Small intestine (tissue), 7 donors: Measurements from ENCODE around the gene PIH1D1. TPM values are rescaled to one million over a fixed set of nuclear protein-coding genes. Genes with fewer than 3 reads are reported as not detected.
"Not testable (repeated sequence)": the region's sequence is repeated elsewhere in the genome, so short reads cannot be mapped to it uniquely, and the experiment has no call there.

Experiments used
- DNase-seq, 2 donors: peaks; one replicate each; pipeline versions ENCODE4 v3.0.0 to v3.0.0-alpha.2; 2013
- FAIRE-seq: peaks from 2 replicates; lab custom pipeline; 2012; peaks lifted over from hg19 to GRCh38; lab: Jason Lieb, UNC
- H3K27ac ChIP-seq, 3 donors: one replicate each; pipeline ENCODE4 v1.5.1; 2013; ENCODE audit warnings: low read length in 2 of 3, mild to moderate bottlenecking in 2 of 3, control low read depth in 1 of 3, inconsistent platforms in 1 of 3, low read depth in 1 of 3, moderate library complexity in 1 of 3
- H3K27me3 ChIP-seq, 3 donors: one replicate each; pipeline ENCODE4 v1.6.1; 2013; ENCODE audit warnings: low read length in 3 of 3, inconsistent platforms in 1 of 3; ENCODE audit not compliant: control insufficient read depth in 3 of 3, insufficient read depth in 3 of 3
- H3K36me3 ChIP-seq, 3 donors: one replicate each; pipeline ENCODE4 v1.6.1; 2013; ENCODE audit warnings: low read length in 3 of 3, inconsistent platforms in 1 of 3, low read depth in 1 of 3, mild to moderate bottlenecking in 1 of 3, moderate library complexity in 1 of 3; ENCODE audit not compliant: control insufficient read depth in 3 of 3, insufficient read depth in 2 of 3
- H3K4me1 ChIP-seq, 3 donors: one replicate each; pipeline ENCODE4 v1.6.1; 2013; ENCODE audit warnings: low read length in 2 of 3, inconsistent platforms in 1 of 3, low read depth in 1 of 3, mild to moderate bottlenecking in 1 of 3, moderate library complexity in 1 of 3; ENCODE audit not compliant: control insufficient read depth in 3 of 3, insufficient read depth in 2 of 3
- H3K4me3 ChIP-seq, 3 donors: one replicate each; pipeline ENCODE4 v1.5.1; 2013; ENCODE audit warnings: low read length in 3 of 3, control low read depth in 1 of 3, inconsistent platforms in 1 of 3, low read depth in 1 of 3, mild to moderate bottlenecking in 1 of 3, moderate library complexity in 1 of 3
- H3K9me3 ChIP-seq, 2 donors: one replicate each; pipeline ENCODE4 v1.6.1; 2013; ENCODE audit warnings: low read depth in 1 of 2, low read length in 1 of 2; ENCODE audit not compliant: control insufficient read depth in 2 of 2, insufficient read depth in 1 of 2
- WGBS, 3 donors: extraction: QIAGEN DNeasy Blood & Tissue Kit; methylation state at CpG; one replicate each; pipeline ENCODE4 v1.1.7; 2013; 5-methylcytosine and 5-hydroxymethylcytosine counted together
- polyA plus RNA-seq, 4 donors: library from polyadenylated mRNA; stranded (reverse) in 3 of 4; unstranded in 1 of 4; fragments of 200-250 nt in 3 of 4; fragments of 120-200 nt in 1 of 4; gene quantifications; one replicate each; pipeline versions ENCODE4 v1.2.1 to v1.2.3, GENCODE V29; 2013
- donor health status: healthy with polysubstance abuse.
- donor health status: control.
- donor health status: control.
- donor health status: Bipolar disorder and iron deficiency.
- donor health status: healthy.

Gene PIH1D1
- polyA plus RNA-seq, 4 donors = 81.1 to 115 (median 89.6) TPM

DNA sequence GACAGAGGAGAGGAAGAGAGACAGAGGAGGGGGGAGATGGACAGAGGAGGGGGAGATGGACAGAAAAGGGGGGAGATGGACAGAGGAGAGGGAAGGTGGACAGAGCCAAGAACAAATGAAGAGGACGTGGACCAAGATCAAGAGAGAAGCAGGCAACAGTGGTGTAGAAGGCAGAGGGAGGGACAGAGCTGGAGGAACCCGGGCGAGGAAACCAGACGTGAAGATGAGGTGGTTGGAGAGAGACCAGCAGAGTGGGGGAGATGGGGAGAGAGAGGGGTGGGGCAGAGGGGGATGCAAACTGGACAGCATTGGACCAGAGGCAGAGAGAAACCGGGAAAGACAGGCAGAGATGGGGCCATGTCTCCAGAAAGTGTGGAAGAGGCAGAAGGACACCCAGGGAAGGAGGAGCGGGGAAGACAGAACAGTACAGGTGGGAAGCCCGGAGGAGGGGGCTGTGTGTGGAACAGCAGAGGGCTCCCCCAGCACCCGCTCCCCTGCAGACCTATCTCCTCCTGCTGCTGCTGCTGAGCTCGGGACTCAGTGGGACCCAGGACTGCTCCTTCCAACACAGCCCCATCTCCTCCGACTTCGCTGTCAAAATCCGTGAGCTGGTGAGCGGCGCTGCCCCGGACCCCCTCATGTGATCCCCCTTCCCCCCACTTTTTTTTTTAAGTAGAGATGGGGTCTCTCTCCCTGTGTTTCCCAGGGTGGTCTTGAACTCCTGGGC is 23.7 kb upstream of the PIH1D1 start:
- Histone ChIP-seq H3K36me3 (peaks cover 0 to 13% (median 0%) of the 10 kb centered on the region in 3 donors), H3K4me3 (peak overlapping the region in 2 of 3 donors; percentile 38 to 73), H3K9me3 (no peaks in the 10 kb centered on the region), H3K4me1 (peaks cover 0 to 13% (median 0%) of the 10 kb centered on the region in 3 donors), H3K27ac (peak overlapping the region; percentile 33 to 77 (median 71)), H3K27me3 (peaks cover 0 to 6% (median 0%) of the 10 kb centered on the region in 3 donors)
- DNase-seq = no peak
- no peak for FAIRE-seq
- WGBS, 3 donors = 57 to 78% (median 61%) methylated on average over 15 of the region's 15 CpGs

DNA sequence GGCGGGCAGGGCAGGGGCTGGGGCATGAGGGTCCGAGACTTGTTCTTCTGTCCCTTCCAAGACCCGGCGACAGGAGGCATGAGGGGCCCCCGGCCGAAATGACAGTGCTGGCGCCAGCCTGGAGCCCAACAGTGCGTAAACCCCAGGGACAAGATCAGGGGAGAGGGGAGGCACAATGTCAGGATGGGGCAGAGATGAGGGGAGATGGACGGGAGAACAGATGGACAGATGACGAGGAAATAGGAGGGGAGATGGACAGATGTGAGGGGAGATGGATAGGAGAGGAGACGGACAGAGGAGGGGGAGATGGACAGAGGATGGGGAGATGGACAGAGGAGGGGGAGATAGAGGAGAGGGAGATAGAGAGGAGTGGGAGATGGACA is 22.9 kb upstream of the PIH1D1 start:
- Histone ChIP-seq H3K27me3 (peaks cover 0 to 6% (median 0%) of the 10 kb centered on the region in 3 donors), H3K9me3 (no peaks in the 10 kb centered on the region), H3K27ac (peak overlapping the region; percentile 33 to 77 (median 71)), H3K36me3 (peaks cover 0 to 18% (median 0%) of the 10 kb centered on the region in 3 donors), H3K4me3 (peak overlapping the region; percentile 38 to 73 (median 69)), H3K4me1 (peaks cover 0 to 13% (median 0%) of the 10 kb centered on the region in 3 donors)
- FAIRE-seq (no peak), DNase-seq (no peak)
- WGBS, 3 donors = 6 to 12% (median 7%) methylated on average over 11 of the region's 11 CpGs

DNA sequence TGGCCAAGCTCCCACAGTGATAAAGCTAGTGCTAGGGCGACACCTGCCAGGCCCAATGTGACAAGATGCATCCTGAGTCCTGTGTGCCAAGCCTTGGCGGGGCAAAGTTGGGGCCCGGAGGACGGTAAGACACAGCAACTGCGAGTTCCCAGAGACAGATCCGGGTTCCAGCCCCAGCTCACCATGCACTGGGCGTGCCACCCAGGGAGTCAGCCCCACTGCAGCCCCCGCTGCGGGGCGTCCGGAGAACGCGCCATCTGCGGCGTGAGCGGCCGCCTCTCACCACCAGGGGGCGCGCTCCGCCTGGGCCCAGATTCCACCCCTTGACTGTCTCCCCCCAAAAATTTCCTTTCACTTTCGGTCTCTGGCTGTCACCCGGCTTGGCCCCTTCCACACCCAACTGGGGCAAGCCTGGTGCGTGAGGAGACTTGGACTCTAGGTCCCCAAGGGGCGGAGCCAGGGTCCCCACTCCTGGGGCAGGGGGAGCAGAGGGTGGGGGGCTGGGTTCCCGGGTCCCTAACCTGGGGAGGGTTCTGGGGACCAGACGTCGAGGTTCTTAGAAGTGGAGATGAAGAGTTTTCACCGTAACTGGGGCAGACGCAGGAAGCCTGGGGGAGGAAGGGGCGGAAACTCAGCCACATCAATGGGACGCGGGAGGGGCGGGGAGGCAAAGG is 22.4 kb upstream of the PIH1D1 start, which contains the start of gene FLT3LG:
FLT3LG (plus strand) TSS at position 348 of the 674 bp plus-strand sequence. CDS start 425 bp downstream, outside the sequence.
- 0 to 1% (median 1%) methylated on average over 19 to 33 of the region's 33 CpGs for WGBS, 3 donors
- Histone ChIP-seq H3K4me1 (peaks cover 0 to 13% (median 0%) of the 10 kb centered on the region in 3 donors), H3K36me3 (peaks cover 0 to 21% (median 0%) of the 10 kb centered on the region in 3 donors), H3K9me3 (no peaks in the 10 kb centered on the region), H3K4me3 (peak within 1 kb of the TSS; percentile 38 to 73 (median 69)), H3K27ac (peak within 1 kb of the TSS; percentile 33 to 77 (median 71)), H3K27me3 (peaks cover 0 to 6% (median 0%) of the 10 kb centered on the region in 3 donors)
- peak; percentile 90 to 92 for DNase-seq
- no peak for FAIRE-seq

DNA sequence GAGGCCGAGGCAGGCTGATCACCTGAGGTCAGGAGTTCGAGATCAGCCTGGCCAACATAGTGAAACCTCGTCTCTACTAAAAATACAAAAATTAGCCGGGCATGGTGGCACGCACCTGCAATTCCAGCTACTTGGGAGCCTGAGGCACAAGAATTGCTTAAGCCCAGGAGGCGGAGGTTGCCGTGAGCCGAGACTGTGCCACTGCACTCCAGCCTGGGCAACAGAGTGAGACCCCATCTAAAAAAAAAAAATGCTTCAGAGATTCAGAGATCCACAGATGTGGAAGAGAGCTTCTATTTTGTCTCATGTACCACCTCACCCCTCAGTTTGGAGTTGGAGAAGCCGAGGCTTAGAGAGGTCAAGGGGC is 21.9 kb upstream of the PIH1D1 start:
- Histone ChIP-seq H3K4me1 (peaks cover 0 to 13% (median 0%) of the 10 kb centered on the region in 3 donors), H3K27ac (peak overlapping the region in 2 of 3 donors; percentile 52 to 77), H3K4me3 (peak overlapping the region in 1 of 3 donors; percentile 73), H3K36me3 (peaks cover 0 to 26% (median 0%) of the 10 kb centered on the region in 3 donors)
- 55 to 66% (median 56%) methylated on average over 9 of the region's 9 CpGs for WGBS, 3 donors
- DNase-seq, FAIRE-seq, H3K27me3 ChIP-seq, H3K9me3 ChIP-seq: not testable (repeated sequence)

DNA sequence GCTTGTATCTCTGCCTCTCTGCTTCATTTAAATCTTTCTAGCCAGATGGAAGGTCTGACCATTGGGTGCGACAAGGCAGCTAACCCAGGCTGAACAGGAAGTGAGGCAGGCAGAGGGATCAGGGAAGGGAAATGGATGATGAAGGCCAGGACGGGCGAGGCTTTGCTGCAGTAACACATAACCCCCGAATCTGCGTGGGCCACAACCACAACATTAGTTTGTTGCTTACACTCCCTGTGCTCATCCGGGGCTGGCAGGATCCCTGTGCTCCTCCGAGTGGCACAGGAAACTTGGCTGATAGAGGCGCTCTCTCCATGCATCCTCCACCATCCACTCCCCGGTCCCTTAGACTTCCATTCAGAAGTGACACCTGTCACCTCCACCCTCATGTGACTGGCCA is 21.3 kb upstream of the PIH1D1 start:
- 64 to 73% (median 71%) methylated on average over 9 of the region's 9 CpGs for WGBS, 3 donors
- Histone ChIP-seq H3K36me3 (peaks cover 0 to 32% (median 0%) of the 10 kb centered on the region in 3 donors), H3K9me3 (no peaks in the 10 kb centered on the region), H3K4me3 (no peak overlapping the region), H3K27ac (peak overlapping the region in 1 of 3 donors; percentile 55), H3K4me1 (peaks cover 0 to 13% (median 0%) of the 10 kb centered on the region in 3 donors), H3K27me3 (peaks cover 0 to 6% (median 0%) of the 10 kb centered on the region in 3 donors)
- FAIRE-seq (no peak), DNase-seq (no peak)

DNA sequence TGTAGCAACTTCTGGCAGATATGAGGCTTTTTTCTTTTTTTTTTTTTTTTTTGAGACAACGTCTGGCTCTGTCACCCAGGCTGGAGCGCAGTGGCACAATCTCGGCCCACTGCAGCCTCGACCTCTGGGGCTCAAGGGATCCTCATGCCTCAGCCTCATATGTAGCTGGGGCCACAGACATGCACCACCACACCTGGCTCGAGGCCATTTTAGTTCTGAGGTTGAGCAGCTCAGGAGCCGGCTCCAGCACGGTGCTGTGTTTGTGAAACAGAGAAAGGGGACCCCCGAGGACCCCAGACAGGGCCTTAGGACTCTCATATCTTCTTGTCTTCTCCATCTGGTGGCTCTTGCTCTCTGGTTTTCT is 19.0 kb upstream of the PIH1D1 start:
- FAIRE-seq (no peak), DNase-seq (no peak)
- WGBS, 3 donors = 67 to 79% (median 71%) methylated on average over 8 of the region's 8 CpGs
- Histone ChIP-seq H3K27ac (no peak overlapping the region), H3K4me3 (no peak overlapping the region), H3K4me1 (peaks cover 0 to 8% (median 0%) of the 10 kb centered on the region in 3 donors), H3K9me3 (no peaks in the 10 kb centered on the region), H3K27me3 (peaks cover 0 to 6% (median 0%) of the 10 kb centered on the region in 3 donors), H3K36me3 (peaks cover 0 to 48% (median 4%) of the 10 kb centered on the region in 3 donors)

DNA sequence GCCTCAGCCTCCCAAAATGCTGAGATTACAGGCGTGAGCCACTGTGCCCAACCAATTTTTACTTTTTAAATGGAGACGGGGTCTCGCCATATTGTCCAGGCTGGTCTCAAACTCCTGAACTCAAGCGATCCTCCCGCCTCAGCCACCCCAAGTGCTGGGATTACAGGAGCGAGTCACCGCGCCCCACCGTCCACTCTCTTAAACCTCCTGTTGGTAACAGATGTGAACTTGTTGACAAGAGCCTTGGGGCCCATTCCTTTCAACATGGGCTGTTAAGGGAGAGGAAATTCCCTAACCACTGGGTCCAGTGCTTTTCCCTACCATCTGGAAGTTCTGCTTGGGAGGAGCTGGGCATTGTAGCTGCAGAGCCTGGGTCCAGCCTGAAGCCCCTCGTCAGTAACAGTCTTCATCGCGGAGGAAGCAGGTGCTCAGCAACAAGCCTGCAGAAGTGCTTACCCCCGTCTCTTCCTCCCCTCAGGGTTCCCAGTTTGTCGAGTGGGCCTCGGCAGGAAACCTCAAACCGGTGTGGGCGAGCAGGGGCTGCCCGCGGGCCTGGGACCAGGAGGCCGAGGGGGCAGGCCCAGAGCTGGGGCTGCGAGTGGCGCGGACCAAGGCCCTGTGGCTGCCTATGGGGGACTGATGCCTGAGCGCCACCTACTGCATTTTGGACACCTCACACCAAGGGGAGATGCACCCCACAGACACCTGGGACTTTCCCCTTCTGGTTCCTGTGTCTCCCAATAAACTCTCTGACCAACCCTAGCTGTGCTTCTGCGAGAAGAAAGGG is 18.4 kb upstream of the PIH1D1 start:
- peak overlapping the region in 2 of 3 donors; percentile 28 to 51 for H3K27ac ChIP-seq
- H3K36me3 ChIP-seq = peaks cover 0 to 54% (median 7%) of the 10 kb centered on the region in 3 donors
- no peaks in the 10 kb centered on the region for H3K9me3 ChIP-seq
- DNase-seq (no peak), FAIRE-seq (no peak)
- WGBS, 3 donors = 66 to 87% (median 71%) methylated on average over 25 of the region's 25 CpGs
- H3K4me1 ChIP-seq = peaks cover 0 to 8% (median 0%) of the 10 kb centered on the region in 3 donors
- H3K27me3 ChIP-seq = peaks cover 0 to 6% (median 0%) of the 10 kb centered on the region in 3 donors
- H3K4me3 ChIP-seq = no peak overlapping the region
